COLO668 (cell line): ENCODE results near the gene CFAP77.

ENCODE experiments used
- DNase-seq: peaks from one replicate; lab custom pipeline; 2025; ENCODE audit not compliant: unreplicated experiment; lab: John Stamatoyannopoulos, UW

Gene CFAP77

DNA sequence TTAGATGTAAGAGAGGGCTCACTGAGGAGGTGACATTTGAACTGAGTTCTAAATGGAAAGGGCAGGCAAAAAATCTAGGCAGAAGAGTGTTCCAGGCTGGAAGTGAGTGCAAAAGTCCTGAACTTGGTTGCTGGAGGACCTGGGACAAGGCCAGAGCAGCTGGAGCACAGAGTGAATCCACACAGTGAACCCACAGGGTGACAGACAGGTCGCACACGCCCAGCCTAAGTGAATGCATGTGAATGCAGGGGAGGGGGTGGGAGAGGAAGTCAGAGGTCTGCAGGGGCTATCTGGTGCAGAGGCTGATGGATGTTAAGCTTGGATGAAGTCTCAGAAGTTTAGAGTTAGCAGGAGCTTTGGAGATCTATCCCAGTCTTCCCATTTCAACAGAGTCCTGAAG is 2.8 kb upstream of the CFAP77 start:
- DNase-seq, result no peak

DNA sequence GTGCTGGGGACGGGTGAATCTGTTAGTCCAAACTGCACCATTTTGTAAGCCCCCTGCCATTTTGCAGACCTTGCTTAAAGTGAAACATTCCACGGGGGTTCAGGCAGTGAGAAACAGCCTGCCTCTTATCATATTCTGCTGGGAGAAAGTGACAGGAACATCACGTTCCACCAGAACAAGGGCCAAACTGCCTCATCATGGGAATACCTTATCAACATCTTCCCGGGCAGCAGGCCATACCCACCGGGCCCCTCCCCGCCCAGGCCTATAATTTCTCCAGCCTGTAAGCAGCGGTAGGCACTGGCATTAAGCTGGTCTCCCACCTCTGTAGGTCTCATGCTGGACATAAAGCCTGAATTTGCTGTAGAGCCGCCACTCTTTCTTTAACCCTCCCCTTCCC is 1.5 kb upstream of the CFAP77 start:
- no peak for DNase-seq

- DNase-seq, result no peak
Measured at GRCh38 chr9:132410642-132411041, 631 bp downstream of the CFAP77 start.

GRCh38 chr9:132411091-132411508 is 1.1 kb downstream of the CFAP77 start:
- DNase-seq, result peak; percentile 81

- DNase-seq, result peak; percentile 6
Measured at GRCh38 chr9:132412089-132412488, 2.1 kb downstream of the CFAP77 start.

DNA sequence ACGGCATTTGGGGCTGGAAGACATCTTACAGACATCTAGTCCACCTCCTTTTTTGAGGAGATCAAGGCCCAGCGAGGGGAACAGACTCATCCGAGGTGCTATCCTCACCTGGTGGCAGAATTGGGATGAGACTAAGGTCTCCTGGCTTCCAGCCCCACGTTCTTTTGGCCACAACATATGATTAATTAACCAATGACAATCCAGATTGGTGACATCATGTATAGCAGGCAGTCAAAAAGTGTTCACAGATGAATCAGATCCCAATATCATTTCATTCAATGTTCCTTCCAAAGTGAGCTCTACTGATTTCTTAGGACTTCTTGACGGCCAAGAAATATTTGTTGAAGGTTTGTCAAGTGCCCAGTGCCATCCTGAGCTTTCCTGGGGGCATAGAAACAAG is 3.9 kb downstream of the CFAP77 start:
- no peak for DNase-seq

GRCh38 chr9:132414731-132415130 is 4.7 kb downstream of the CFAP77 start:
- no peak for DNase-seq

GRCh38 chr9:132415181-132415580 is 5.2 kb downstream of the CFAP77 start:
- DNase-seq, result no peak

DNA sequence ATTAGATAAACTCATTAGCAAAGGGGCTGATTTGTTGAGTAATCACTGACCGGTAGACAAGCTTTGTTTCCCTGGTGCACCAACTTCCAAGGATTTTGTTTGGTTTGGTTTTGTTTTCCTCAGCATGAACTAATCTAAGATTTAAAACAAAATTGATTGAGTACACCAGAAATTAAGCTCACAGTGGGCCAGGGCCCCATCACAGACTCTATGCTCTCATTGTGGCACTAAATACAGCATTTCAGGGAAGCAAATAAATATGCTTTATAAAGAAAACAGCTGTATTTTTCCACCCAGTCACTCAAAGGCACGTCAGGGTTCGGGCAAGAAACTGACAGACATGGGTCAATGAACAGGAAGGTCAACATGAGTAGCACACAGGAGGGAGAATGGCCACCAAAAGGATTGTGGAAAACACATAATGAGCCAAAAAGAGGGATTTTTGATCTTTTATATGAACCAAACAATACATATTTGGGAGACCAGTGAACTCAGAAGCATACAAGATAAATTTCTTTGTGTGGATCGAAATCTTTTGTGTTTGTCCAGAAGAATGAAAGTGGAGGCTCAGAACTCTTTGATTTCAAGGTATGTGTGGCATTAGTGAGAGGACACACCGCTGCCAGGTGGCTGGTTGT is 8.8 kb downstream of the CFAP77 start:
- DNase-seq, result no peak

- no peak for DNase-seq
Measured at GRCh38 chr9:132422574-132422973, 12.6 kb downstream of the CFAP77 start.

DNA sequence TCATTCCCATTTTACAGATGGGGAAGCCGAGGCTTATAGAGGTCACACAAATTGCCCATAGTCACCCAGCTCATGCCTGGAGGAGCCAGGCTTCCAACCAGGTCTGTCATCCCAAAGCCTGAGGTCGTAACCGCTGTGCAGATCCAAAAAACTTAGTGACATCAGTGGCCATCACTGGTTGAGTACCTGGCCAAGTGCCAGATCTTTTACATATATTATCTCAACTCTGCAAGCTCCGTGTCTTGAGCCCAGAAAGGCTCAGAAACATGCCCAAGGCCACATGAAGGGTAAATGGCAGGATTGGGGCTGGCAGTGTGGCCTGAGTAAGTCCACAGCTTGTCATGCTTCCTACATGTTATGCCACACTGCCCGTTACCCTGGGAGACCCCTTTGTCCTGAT is 13.5 kb downstream of the CFAP77 start:
- DNase-seq, result no peak

DNA sequence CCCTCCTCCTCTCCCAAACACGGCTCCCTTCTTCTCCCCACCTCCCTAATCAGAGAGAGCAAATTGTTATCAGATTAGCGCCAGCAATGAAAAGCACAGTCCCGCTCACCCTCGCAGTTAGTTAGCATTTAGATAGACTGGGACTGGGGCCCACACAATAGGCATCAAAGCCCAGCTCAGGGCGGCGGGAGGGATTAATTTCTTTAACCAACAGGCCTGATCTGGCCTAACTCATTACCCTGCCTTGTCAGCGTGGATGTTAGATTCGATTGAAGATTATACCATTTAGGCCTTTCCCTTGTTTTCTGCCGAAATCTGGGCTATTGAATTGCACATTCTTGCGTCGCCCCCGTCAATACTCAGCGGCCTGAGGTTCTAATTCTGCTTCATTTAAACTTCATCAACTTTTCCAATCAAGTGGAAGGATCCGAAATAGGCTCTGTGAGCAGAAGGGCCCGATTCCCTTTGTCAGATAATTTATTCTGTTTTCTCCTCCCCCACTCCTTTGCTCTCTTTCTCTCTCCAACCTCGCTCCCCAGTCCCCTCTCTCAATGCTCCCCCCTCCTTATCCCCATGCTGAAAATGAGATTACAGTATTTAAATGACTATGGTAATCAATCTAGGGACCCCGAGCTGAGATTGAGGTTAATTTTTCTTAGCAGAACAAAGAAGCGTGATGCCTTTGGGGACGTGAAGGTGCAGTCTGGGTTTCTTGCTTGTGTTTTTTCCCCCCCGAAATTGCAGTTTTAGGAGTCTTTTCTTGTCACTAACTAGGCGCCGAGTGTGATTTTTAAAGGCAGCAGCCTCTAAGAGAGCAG is 15.1 kb downstream of the CFAP77 start:
- no peak for DNase-seq

DNA sequence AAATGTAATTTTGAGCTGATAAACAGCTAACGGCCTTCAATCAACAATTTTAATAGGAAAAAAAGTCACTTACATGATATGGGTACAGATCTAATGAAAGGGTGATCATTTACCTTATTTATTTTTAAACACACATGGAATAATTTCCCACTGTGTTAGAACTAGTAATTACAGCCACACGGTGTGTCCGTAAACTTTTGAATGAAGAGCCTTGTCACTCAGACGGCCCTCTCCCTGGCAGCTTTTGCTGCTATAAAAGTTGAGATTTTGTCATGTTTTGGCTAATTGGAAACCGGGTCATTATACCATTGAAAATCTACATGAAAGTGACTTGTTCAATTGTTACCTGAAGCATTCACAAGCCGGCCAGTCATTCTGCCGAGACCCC is 15.7 kb downstream of the CFAP77 start:
- no peak for DNase-seq

DNA sequence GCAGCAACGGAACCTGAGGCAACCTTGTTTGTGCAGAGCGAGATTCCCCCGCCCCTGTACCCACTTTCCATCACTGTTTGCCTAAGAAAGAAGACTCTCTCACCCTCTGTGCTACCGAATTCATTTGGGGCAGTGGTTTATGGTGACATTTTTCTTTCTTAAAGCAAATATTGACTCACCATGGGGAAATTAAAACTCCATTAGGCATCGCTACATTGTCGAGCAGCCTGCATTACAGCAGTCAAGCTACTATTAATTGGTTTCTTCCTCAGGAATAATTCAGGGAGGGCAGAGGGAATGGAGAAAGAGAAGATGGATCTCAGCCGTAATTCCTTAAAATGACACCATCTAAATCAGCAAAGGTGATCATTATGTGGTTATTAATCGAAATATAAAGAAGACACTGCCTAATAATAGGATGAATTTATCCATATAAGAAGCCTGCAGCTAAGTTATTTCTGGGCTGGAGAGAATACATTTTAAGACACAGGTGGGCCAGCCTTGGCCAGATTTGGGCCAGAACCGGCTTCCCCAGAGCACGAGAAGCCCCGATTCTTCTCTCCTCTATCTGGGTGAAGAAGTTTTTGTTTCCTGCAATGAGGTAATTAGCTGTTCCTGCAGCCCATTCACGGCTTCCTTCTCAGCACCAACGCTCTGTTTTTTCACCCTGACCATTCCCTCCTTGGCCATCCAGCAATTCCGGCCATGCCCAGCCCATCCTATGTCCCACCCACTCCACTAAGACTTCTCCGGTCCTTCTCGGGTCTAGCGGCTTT is 16.8 kb downstream of the CFAP77 start:
- DNase-seq, result no peak

DNA sequence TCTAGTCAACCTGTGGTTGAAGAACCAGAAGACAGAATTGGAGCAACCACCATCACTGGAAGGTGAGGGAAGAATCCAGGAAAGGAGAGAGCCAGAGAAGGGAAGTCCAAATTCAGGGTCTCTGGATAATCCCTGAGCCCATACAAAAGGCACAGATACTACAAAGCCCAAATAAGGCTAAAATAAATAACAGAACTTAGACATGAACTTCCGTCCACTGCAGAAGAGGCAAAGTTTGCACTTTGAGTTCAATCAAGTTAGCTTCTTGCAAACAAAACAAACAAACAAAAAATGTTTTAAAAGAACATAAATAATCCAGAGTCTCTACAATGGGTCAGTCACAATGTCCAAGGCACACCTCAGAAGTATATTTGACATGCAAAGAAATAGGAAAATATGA is 21.0 kb downstream of the CFAP77 start:
- no peak for DNase-seq

GRCh38 chr9:132434881-132435280 is 24.9 kb downstream of the CFAP77 start:
- no peak for DNase-seq

- DNase-seq, result no peak
Measured at GRCh38 chr9:132439153-132439552, 29.1 kb downstream of the CFAP77 start.

GRCh38 chr9:132440735-132441134 is 30.7 kb downstream of the CFAP77 start:
- no peak for DNase-seq

GRCh38 chr9:132441404-132441803 is 31.4 kb downstream of the CFAP77 start:
- no peak for DNase-seq

DNA sequence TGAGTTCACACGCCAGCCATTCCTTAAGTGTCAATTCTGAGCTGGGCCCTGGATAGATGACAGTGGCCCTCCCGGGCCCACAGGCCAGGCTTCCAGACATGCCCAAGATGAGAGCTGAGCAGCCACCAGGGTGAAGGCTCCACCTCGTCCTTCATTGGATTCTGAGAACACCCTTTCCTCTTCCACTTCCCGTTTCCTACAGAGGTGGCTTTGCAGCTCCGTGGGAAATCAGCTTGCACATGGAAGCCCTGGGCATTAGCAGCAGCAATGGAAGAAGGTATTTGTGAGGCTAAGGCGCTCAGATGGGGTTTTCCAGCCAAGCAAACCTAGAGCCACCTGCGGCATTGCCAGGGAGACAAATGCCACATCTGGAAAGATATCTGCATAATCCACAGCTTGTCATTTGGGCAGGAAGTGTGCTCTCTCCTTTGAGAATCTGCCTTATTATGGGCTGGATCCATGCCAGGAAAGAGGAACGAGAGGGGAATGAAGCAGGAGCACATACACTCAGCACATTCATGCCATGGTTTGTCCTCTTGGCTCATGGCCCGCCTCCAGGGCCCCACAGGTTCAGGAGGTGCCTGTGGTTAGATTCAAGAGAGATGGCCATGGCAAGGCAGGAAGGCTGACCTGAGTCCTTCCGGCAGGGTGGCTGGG is 34.1 kb downstream of the CFAP77 start:
- DNase-seq, result peak; percentile 27

DNA sequence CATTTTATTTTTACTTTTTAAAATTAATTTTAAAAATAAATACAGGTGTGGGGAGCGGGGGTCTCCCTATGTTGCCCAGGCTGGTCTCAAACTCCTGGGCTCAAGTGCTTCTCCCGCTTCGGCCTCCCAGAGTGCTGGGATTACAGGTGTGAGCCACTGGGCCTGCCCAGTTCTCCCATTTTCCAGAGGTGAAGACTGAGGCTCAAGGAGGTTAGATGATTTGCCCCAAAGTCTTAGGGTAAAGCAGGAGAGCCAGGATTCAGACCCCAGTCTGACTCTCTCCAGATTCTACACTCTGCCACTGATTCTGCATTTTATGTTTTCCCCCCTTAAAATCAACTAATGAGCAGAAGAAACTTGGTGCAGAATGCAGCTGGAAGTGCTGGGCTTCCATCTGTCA is 36.9 kb downstream of the CFAP77 start:
- DNase-seq, result no peak
